ENCODE data around the gene ABCA2.

The ABCA2 gene

DNA sequence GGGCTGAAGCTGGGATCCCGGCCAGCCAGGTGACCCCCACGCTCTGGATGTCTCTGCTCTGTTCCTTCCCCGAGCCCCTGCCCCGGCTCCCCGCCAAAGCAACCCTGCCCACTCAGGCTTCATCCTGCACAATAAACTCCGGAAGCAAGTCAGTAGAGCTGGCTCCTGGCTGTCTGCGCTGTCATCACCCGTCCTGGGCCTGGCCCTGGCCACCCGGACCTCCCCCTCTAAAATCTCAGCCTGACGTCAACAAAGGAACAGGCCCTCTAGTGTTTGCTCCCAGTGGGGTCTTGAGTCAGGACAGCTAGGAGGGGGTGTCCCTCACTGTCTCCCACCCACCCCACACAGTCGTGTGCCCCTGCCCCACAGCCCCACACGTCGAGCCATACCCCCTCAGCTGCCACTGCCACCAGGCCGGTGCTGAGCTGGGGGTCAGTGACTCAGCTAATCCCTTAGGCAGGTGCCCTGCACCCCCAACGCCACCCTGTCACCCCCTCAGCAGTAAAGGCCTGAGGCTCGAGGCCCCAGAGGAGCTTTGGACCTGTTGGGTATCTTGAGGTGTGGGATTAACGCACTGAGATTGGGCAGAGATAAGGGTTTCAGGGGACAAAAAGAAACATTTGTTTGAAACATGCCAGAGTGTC, 46.3 kb downstream of the ABCA2 start:
- TF ChIP-seq, protein P1, sequence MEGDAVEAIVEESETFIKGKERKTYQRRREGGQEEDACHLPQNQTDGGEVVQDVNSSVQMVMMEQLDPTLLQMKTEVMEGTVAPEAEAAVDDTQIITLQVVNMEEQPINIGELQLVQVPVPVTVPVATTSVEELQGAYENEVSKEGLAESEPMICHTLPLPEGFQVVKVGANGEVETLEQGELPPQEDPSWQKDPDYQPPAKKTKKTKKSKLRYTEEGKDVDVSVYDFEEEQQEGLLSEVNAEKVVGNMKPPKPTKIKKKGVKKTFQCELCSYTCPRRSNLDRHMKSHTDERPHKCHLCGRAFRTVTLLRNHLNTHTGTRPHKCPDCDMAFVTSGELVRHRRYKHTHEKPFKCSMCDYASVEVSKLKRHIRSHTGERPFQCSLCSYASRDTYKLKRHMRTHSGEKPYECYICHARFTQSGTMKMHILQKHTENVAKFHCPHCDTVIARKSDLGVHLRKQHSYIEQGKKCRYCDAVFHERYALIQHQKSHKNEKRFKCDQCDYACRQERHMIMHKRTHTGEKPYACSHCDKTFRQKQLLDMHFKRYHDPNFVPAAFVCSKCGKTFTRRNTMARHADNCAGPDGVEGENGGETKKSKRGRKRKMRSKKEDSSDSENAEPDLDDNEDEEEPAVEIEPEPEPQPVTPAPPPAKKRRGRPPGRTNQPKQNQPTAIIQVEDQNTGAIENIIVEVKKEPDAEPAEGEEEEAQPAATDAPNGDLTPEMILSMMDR (IDR thresholded peaks at IDR 0.05; ENCODE audit: low read depth, low read length, missing control alignments): no peak
- no peak overlapping the region for H3K4me3 ChIP-seq (ENCODE audit: low read depth, low read length)
- no peak for DNase-seq (ENCODE audit: low read depth)

DNA sequence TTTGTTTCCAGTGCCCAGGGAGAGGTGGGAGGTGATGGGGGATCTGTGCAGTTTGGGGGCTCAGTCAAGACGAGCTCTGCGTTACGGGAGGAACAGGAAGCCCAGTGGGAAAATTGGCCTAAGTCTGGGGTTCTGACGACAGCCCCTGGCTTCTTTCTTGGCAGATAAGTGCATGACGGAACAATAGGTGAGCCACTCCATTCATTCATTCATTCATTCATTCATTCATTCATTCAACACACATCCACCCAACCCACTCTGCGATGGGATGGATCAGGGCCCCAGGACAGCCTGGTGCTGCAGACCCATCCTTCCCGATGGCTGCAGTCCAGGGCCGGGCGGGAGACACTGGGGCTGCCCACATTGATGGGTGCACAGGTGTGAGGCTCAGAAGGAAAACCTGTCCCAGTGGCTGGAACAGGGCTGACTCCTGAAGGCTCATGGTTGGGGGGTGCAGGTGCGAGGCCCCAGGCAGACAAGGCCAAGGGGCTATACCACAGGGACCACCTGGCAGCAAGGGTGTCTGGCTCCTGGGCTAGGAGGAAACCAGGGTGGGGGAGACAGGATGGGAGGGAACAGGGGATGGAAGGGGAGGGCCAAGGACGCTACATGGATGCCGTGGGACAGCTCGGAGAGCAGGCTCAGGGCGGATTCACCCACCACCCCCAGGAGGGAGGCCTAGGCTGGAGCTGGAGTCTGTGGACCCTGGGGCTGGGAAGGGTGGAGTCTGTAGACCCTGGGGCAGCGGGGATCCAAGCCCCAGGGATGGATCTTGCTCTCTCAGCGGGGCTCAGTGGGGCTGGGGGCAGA, 47.2 kb downstream of the ABCA2 start:
- TF ChIP-seq, protein P1 (IDR thresholded peaks at IDR 0.05; ENCODE audit: low read depth, low read length, missing control alignments): no peak
- H3K4me3 ChIP-seq (ENCODE audit: low read depth, low read length): no peak overlapping the region
- no peak for DNase-seq (ENCODE audit: low read depth)

DNA sequence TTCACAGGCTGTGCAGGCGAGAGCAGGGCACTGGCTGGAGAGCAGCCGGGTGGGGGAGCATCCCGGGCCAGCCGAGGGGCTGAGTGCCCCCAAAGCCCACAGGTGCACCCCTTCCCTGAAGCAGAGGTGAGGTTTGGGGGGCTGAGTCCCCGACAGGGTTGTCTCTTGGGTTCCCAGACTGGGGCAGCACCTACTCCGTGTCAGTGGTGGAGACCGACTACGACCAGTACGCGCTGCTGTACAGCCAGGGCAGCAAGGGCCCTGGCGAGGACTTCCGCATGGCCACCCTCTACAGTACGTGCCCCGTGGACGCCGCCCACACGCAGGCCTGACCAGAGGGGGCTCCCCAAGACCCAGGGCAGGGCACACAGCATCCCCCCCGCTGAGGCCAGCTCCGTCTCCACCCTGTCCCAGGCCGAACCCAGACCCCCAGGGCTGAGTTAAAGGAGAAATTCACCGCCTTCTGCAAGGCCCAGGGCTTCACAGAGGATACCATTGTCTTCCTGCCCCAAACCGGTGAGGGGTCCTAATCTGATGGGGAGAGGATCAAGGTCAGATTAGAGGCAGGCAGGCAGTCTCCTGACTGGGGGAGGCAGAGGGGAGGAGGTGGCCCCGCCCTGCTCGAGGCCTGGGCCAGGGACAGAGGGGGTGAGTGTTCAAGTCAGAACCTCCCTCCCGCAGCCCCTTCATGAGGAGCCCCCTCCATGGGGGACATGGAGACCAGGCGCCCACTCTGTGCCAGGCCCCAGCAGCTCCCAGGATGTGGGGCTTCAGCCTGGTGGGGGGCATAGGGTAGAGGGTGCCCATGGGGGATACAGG, 48.1 kb downstream of the ABCA2 start:
- TF ChIP-seq, protein P1 (IDR thresholded peaks at IDR 0.05; ENCODE audit: low read depth, low read length, missing control alignments): no peak
- DNase-seq (ENCODE audit: low read depth): no peak
- no peak overlapping the region for H3K4me3 ChIP-seq (ENCODE audit: low read depth, low read length)

DNA sequence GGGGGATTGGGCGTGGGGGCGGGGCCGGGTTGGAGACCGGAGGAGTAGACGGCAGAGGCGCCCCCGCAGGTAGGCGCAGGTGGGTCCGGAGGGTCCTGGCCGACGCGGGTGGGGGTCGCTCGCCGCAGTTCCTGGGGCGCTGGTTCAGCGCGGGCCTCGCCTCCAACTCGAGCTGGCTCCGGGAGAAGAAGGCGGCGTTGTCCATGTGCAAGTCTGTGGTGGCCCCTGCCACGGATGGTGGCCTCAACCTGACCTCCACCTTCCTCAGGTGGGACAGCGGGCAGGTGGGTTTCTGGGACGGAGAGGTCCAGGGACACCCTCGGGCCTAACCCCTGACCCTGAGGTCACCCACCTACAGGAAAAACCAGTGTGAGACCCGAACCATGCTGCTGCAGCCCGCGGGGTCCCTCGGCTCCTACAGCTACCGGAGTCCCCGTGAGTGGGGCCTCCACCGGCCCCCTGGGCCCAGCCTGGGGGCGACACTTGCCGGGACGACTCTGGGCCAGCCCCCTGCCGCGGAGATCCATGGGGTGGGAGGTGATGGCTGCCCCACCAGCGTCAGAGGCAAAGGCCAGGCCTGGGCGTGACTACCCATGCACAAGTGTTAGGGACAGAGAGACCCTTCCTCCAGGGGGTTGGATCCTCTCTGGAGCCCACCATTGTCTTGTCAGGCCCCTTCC, 49.0 kb downstream of the ABCA2 start:
- TF ChIP-seq, protein P1 (IDR thresholded peaks at IDR 0.05; ENCODE audit: low read depth, low read length, missing control alignments): no peak
- H3K4me3 ChIP-seq (ENCODE audit: low read depth, low read length): no peak overlapping the region
- no peak for DNase-seq (ENCODE audit: low read depth)

DNA sequence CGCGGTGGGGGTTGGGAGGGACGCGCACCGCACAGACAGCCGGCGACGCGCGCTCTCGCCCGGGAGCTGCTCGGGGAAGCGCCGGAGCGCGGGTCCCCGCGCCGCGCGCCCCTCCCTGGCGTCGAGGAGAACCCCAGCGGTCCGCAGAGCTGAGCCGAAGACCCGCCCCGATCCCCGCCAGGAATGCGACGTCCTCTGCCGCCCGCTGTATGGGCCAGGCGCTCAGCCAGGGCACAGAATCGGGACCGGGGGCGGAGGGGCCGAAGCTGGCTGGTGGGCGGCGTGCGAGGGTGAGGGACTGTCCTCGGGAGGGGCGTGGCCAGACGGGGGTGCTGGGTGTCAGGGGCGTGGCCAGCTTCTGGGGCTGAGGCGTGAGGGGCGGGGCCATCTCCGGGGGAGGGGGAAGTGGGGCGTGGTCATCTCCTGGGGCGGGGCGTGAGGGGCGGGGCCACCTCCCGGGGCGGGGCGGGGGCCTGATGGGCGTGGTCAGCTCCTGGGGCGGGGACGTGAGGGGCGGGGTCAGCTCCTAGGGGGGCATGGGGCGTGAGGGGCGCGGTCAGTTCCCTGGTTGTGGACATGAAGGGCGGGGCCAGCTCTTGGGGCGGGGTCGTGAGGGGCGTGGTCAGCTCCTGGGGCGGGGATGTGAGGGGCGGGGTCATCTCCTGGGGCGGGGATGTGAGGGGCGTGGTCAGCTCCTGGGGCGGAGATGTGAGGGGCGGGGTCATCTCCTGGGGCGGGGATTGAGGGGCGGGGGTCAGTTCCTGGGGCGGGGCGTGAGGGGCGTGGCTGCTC, 49.8 kb downstream of the ABCA2 start:
- DNase-seq (ENCODE audit: low read depth): no peak
- no peak overlapping the region for H3K4me3 ChIP-seq (ENCODE audit: low read depth, low read length)
- TF ChIP-seq, protein P1 (IDR thresholded peaks at IDR 0.05; ENCODE audit: low read depth, low read length, missing control alignments): no peak

DNA sequence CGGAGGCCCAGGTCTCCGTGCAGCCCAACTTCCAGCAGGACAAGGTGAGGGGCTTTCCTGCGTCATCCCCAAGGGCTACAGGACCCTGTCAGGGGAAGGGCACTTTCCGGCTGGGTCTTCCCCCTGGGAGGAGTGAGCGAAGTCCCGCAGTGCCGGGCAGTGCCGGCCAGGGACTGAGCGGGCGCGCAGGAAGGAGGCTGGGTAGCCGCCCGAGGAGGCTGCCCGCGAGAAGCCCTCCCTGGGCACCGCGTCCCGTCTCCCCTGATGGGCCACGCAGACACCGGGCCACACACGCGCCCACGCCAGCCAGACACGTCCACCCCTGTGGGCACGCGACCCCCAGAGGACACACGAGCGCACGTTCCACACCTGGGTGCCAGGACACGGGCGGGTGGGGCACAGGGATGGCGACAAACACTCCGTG, 50.4 kb downstream of the ABCA2 start:
- H3K4me3 ChIP-seq (ENCODE audit: low read depth, low read length): no peak overlapping the region
- TF ChIP-seq, protein P1 (IDR thresholded peaks at IDR 0.05; ENCODE audit: low read depth, low read length, missing control alignments): no peak
- no peak for DNase-seq (ENCODE audit: low read depth)
